Esophagus squamous epithelium (tissue), 4 donors: ENCODE results near the gene CRYBA1.

Experiments used
- POLR2A ChIP-seq, 4 donors: fragments of 450-650 bp; IDR thresholded peaks; one replicate each; pipeline ENCODE4 v1.6.1; 2017; ENCODE audit warnings: antibody characterized with exemption in 4 of 4, mild to moderate bottlenecking in 4 of 4, moderate library complexity in 3 of 4
- TF ChIP-seq, protein P1 (sequence below), 6 experiments: fragments of 450-650 bp in 4 of 6; fragments of 200-600 bp in 2 of 6; sonication (generic) in 2 of 6; IDR thresholded peaks; one replicate each; pipeline ENCODE4 v1.5.1; 2016 to 2019; ENCODE audit warnings: antibody characterized with exemption in 6 of 6, mild to moderate bottlenecking in 4 of 6, moderate library complexity in 4 of 6

DNA sequence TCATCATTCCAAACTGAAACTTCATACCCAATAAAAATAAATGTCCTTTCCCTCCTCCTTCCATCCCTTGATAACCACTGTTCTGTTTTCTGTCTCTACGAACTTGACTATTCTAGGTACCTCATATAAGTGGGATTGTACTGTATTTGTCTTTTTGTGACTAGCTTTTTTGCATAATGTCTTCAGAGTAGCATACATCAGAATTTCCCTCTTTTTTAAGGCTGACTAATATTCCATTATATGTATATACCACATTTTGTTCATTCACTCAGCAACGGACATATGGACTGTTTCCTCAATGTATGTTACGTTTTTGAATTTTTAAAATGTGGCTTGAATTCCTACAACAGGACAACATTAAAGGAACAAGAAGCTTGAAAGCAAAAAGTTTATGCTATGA lies 48.8 kb downstream of the CRYBA1 start:
- TF ChIP-seq, protein P1, sequence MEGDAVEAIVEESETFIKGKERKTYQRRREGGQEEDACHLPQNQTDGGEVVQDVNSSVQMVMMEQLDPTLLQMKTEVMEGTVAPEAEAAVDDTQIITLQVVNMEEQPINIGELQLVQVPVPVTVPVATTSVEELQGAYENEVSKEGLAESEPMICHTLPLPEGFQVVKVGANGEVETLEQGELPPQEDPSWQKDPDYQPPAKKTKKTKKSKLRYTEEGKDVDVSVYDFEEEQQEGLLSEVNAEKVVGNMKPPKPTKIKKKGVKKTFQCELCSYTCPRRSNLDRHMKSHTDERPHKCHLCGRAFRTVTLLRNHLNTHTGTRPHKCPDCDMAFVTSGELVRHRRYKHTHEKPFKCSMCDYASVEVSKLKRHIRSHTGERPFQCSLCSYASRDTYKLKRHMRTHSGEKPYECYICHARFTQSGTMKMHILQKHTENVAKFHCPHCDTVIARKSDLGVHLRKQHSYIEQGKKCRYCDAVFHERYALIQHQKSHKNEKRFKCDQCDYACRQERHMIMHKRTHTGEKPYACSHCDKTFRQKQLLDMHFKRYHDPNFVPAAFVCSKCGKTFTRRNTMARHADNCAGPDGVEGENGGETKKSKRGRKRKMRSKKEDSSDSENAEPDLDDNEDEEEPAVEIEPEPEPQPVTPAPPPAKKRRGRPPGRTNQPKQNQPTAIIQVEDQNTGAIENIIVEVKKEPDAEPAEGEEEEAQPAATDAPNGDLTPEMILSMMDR (IDR thresholded peaks at IDR 0.05), result no peak
- no peak for TF ChIP-seq POLR2A (IDR thresholded peaks at IDR 0.05)
